GM21723 (cell line): ENCODE data around the gene HYLS1.
"Not testable (repeated sequence)": the region's sequence is repeated elsewhere in the genome, so short reads cannot be mapped to it uniquely, and the experiment has no call there.

Experiments
- ATAC-seq: cut with Tn5 transposase; IDR thresholded peaks from one replicate; pipeline ENCODE4 v1.9.1; 2021; ENCODE audit warnings: mild to moderate bottlenecking, moderate library complexity; ENCODE audit not compliant: unreplicated experiment

Gene HYLS1

GRCh38 chr11:125887373-125888324 lies at the start of gene HYLS1:
Gene HYLS1 (plus strand): TSS chr11:125887668. CDS start chr11:125899369, 11,701 bp downstream.
- ATAC-seq = peak; percentile 91

- ATAC-seq = no peak
Observed at GRCh38 chr11:125842321-125842948, 45.0 kb upstream of the HYLS1 start.

GRCh38 chr11:125846188-125846587 lies 41.3 kb upstream of the HYLS1 start:
- ATAC-seq = no peak

GRCh38 chr11:125857670-125858069 lies 29.8 kb upstream of the HYLS1 start:
- not testable (repeated sequence) for ATAC-seq

GRCh38 chr11:125862786-125863185 lies 24.7 kb upstream of the HYLS1 start:
- not testable (repeated sequence) for ATAC-seq

GRCh38 chr11:125865354-125865753 lies 22.1 kb upstream of the HYLS1 start:
- ATAC-seq = not testable (repeated sequence)

GRCh38 chr11:125869521-125869920 lies 17.9 kb upstream of the HYLS1 start:
- ATAC-seq = no peak

- ATAC-seq = no peak
Observed at GRCh38 chr11:125871391-125872137, 15.9 kb upstream of the HYLS1 start.

GRCh38 chr11:125872138-125872491 lies 15.4 kb upstream of the HYLS1 start:
- no peak for ATAC-seq

GRCh38 chr11:125873881-125874555 lies 13.4 kb upstream of the HYLS1 start:
- peak; percentile 16 for ATAC-seq

GRCh38 chr11:125874556-125875124 lies 12.8 kb upstream of the HYLS1 start:
- ATAC-seq = peak; percentile 80

GRCh38 chr11:125881291-125881690 lies 6.2 kb upstream of the HYLS1 start:
- no peak for ATAC-seq

- no peak for ATAC-seq
Observed at GRCh38 chr11:125883375-125883774, 4.1 kb upstream of the HYLS1 start.

GRCh38 chr11:125886997-125887372 lies 483 bp upstream of the HYLS1 start:
- peak; percentile 7 for ATAC-seq

GRCh38 chr11:125890447-125891100 lies 3.1 kb downstream of the HYLS1 start:
- ATAC-seq = no peak

GRCh38 chr11:125892071-125892470 lies 4.6 kb downstream of the HYLS1 start:
- ATAC-seq = no peak

- no peak for ATAC-seq
Observed at GRCh38 chr11:125892994-125893393, 5.5 kb downstream of the HYLS1 start.

GRCh38 chr11:125901872-125902271 lies 14.4 kb downstream of the HYLS1 start:
- no peak for ATAC-seq

GRCh38 chr11:125902277-125902926 lies 14.9 kb downstream of the HYLS1 start:
- ATAC-seq = no peak
